H1 (cell line): Measurements from ENCODE around the gene MSH5. TPM values are rescaled to one million over a fixed set of nuclear protein-coding genes. Genes with fewer than 3 reads are reported as not detected.

Experiments
- ASH2L ChIP-seq: fragments of 200-600, 300-600 bp; sonication (generic); IDR thresholded peaks from one replicate; pipeline ENCODE4 v1.7.1; 2017; ENCODE audit warnings: low read length
- polyA plus RNA-seq, 7 experiments: library from polyadenylated mRNA; depleted of rRNA in 3 of 7; stranded (reverse) in 5 of 7; unstranded in 2 of 7; fragments of >200 nt in 5 of 7; fragments of 200-250 nt in 2 of 7; gene quantifications; 1 replicate in 5 of 7; 2 replicates in 1 of 7; 4 replicates in 1 of 7; pipeline versions ENCODE4 v1.2.1 to v1.2.3, GENCODE V29; 2011 to 2013; ENCODE audit warnings: missing spikeins in 2 of 7, mixed read lengths in 2 of 7
- total RNA-seq: library from RNA; stranded (reverse); fragmentation: NEBNext Ultra II Directional; extraction: Animal tissue kit (Norgen Biotek cat#: 25700); gene quantifications from 2 replicates; pipeline ENCODE4 v1.2.1, GENCODE V29; 2021

MSH5 gene
- total and polyA plus RNA-seq, 2 of the 8 experiments (the other 6 are each of a cell fraction or from before 2014, with no cell fraction given): 25.3 to 26.5 TPM

DNA sequence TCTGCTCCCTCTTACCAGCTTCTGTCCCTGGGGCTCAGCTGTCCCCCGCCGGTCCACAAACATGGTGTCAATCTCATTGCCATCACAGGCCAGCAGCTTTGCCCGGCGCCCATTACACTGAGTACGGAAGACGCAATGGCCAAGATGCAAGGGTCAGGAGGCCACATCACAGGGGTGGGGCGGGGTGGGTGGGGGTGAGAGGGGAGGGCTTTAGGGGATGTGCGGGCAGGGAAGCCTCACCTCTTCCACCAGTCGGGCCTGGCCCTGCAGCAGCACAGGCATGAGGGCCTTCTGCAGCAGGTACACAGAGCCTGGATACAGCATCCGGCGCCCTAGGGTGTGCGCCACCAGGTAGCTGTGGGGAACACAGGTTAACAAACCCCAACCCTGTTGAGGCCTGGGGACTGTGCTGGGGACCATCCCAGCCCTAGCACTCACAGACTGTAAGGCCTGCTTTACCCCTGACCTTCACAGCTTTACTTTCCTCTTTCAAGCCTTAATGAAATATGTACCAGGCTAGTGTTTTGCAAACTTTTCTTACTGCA, 48.2 kb upstream of the MSH5 start (continued):
- TF ChIP-seq ASH2L: no peak
